Tibial artery (tissue), 4 donors: ENCODE results near the gene PEX14.

Experiments
- DNase-seq, 2 donors: peaks; one replicate each; pipeline ENCODE4 v3.0.0-alpha.2; 2019
- H3K27ac ChIP-seq, 2 donors: fragments of 200-600 bp; sonication (generic) in 1 of 2; 1 replicate in 1 of 2; 2 replicates in 1 of 2; pipeline ENCODE4 v1.5.1; 2018 to 2019; ENCODE audit warnings: mild to moderate bottlenecking in 1 of 2
- H3K27me3 ChIP-seq, 2 donors: fragments of 200-600 bp; sonication (generic) in 1 of 2; one replicate each; pipeline versions ENCODE4 v1.5.1 to v1.6.0; 2016 to 2019
- H3K36me3 ChIP-seq, 3 donors: fragments of 200-600 bp; sonication (generic) in 2 of 3; one replicate each; pipeline ENCODE4 v1.5.1; 2016 to 2019; ENCODE audit warnings: mild to moderate bottlenecking in 2 of 3
- H3K4me1 ChIP-seq, 4 donors: fragments of 200-600 bp; sonication (generic) in 2 of 4; 1 replicate in 3 of 4; 2 replicates in 1 of 4; pipeline ENCODE4 v1.5.1; 2016 to 2019
- H3K4me3 ChIP-seq, 2 donors: fragments of 200-600 bp; sonication (generic) in 1 of 2; 1 replicate in 1 of 2; 2 replicates in 1 of 2; pipeline ENCODE4 v1.5.1; 2018 to 2019; ENCODE audit warnings: mild to moderate bottlenecking in 2 of 2
- H3K9me3 ChIP-seq, 3 donors: fragments of 200-600 bp; sonication (generic) in 1 of 3; one replicate each; pipeline ENCODE4 v1.5.1; 2016 to 2019
- CTCF ChIP-seq, 2 experiments: fragments of 200-600 bp in 1 of 2; fragments of 450-650 bp in 1 of 2; IDR thresholded peaks; one replicate each; pipeline ENCODE4 v1.5.1; 2017 to 2019; ENCODE audit warnings: antibody characterized with exemption in 2 of 2, mild to moderate bottlenecking in 1 of 2, moderate library complexity in 1 of 2
- intact Hi-C: fragments of 100-400 bp; cut with DNase I; formaldehyde crosslinking; loops from one replicate; pipeline ENCODE4 v1.15.0; 2023; ENCODE audit warnings: low total_unique reads

Gene PEX14

GRCh38 chr1:10556430-10557005 lies 81.8 kb downstream of the PEX14 start:
- no peaks in the 10 kb centered on the region for H3K9me3 ChIP-seq
- H3K4me1 ChIP-seq: peaks cover 0 to 6% (median 0%) of the 10 kb centered on the region in 4 donors
- intact Hi-C loops: no loop called here
- DNase-seq: no peak
- no peaks in the 10 kb centered on the region for H3K27me3 ChIP-seq
- no peak overlapping the region for H3K4me3 ChIP-seq
- no peak overlapping the region for H3K27ac ChIP-seq
- TF ChIP-seq CTCF (IDR thresholded peaks at IDR 0.05): no peak
- no peaks in the 10 kb centered on the region for H3K36me3 ChIP-seq

DNA sequence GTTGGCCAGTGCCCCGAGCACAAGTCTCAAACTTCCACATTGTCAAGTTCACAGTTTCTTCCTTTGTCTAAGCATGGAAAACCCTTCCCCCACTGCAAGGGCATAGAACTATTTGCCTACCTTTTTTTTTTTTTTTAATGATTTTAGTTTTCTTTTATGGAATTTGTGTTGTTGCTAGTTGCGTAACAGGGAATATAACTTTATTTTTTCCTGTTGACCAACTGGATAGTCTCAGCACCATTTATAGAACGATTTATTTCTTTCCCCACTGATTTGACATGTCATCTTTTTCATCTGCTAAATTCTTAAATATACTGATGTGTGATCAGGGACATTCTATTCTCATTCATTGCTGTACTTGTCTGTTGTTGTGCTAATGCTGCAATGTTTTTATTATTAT lies 83.0 kb downstream of the PEX14 start:
- intact Hi-C loops: no loop called here
- no peak for DNase-seq
- H3K36me3 ChIP-seq: no peaks in the 10 kb centered on the region
- TF ChIP-seq CTCF (IDR thresholded peaks at IDR 0.05): no peak
- no peak overlapping the region for H3K27ac ChIP-seq
- peaks cover 0 to 6% (median 0%) of the 10 kb centered on the region in 4 donors for H3K4me1 ChIP-seq
- H3K9me3 ChIP-seq: no peaks in the 10 kb centered on the region
- H3K27me3 ChIP-seq: no peaks in the 10 kb centered on the region
- no peak overlapping the region for H3K4me3 ChIP-seq

- no peak overlapping the region for H3K27ac ChIP-seq
- H3K36me3 ChIP-seq: no peaks in the 10 kb centered on the region
- no peak for TF ChIP-seq CTCF (IDR thresholded peaks at IDR 0.05)
- H3K4me1 ChIP-seq: peaks cover 0 to 6% (median 0%) of the 10 kb centered on the region in 4 donors
- DNase-seq: no peak
- H3K9me3 ChIP-seq: no peaks in the 10 kb centered on the region
- intact Hi-C loops: no loop called here
- H3K4me3 ChIP-seq: no peak overlapping the region
- no peaks in the 10 kb centered on the region for H3K27me3 ChIP-seq
Measured at GRCh38 chr1:10559386-10559785, 84.6 kb downstream of the PEX14 start.

- Histone ChIP-seq H3K9me3 (no peaks in the 10 kb centered on the region), H3K27ac (no peak overlapping the region), H3K4me1 (no peaks in the 10 kb centered on the region), H3K36me3 (no peaks in the 10 kb centered on the region), H3K4me3 (no peak overlapping the region), H3K27me3 (no peaks in the 10 kb centered on the region)
- TF ChIP-seq CTCF (IDR thresholded peaks at IDR 0.05): no peak
- no peak for DNase-seq
- intact Hi-C loops: no loop called here
Measured at GRCh38 chr1:10561497-10561896, 86.7 kb downstream of the PEX14 start.

DNA sequence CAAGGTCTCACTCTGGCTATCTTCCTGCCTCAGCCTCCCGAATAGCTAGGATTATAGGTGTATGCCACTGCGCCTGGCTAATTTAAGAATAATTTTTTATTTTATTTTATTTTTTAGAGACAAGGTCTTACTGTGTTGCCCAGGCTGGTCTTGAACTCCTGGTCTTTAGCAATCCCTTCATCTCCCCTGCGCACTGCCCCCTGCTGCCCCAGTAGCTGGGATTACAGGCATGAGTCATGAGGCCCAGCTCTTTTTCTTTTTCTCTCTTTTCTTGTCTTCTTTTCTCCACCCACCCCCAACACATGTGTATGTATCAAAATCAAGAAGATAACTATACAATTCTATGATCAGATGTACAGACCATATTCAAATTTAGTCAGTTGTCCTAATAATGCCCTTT lies 87.2 kb downstream of the PEX14 start:
- Histone ChIP-seq H3K27ac (no peak overlapping the region), H3K9me3 (no peaks in the 10 kb centered on the region), H3K27me3 (no peaks in the 10 kb centered on the region), H3K4me3 (no peak overlapping the region), H3K36me3 (no peaks in the 10 kb centered on the region), H3K4me1 (no peaks in the 10 kb centered on the region)
- intact Hi-C loops: no loop called here
- no peak for DNase-seq
- TF ChIP-seq CTCF (IDR thresholded peaks at IDR 0.05): no peak

DNA sequence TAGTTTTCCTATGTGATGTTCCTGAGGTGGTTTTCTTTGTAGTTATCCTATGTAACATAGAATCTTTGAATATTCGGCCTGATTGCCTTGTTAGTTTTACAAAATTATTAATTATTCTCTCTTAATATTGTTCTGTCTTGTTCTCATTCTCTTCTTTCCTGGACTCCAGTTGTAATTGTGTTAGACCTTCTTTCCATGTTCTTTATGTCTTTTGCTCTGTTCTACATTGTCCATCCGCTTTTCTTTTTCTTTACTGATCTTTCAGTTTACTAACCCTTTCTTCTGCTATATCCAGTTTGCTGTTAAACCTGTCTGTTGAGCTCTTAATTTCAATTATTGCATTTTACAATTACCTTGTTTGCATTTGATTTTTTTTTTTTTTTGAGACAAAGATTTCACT lies 89.3 kb downstream of the PEX14 start:
- Histone ChIP-seq H3K27me3 (no peaks in the 10 kb centered on the region), H3K9me3 (no peaks in the 10 kb centered on the region), H3K27ac (no peak overlapping the region), H3K36me3 (no peaks in the 10 kb centered on the region), H3K4me3 (no peak overlapping the region), H3K4me1 (no peaks in the 10 kb centered on the region)
- DNase-seq: no peak
- intact Hi-C loops: no loop called here
- no peak for TF ChIP-seq CTCF (IDR thresholded peaks at IDR 0.05)
